Retinal pigment epithelial cell (primary cell): ENCODE measurements around the gene TMEM132A.

Experiments used
- DNase-seq: peaks from one replicate; pipeline ENCODE4 v3.0.0-alpha.2; 2010; ENCODE audit warnings: low read depth
- H3K4me3 ChIP-seq: 2 replicates; pipeline ENCODE4 v1.5.1; 2011; ENCODE audit warnings: mild to moderate bottlenecking, low read length, control low read depth, moderate library complexity
- CTCF ChIP-seq: conservative IDR thresholded peaks from 2 replicates; pipeline ENCODE4 v1.5.1; 2011; ENCODE audit warnings: low read depth, low read length, control low read depth, inconsistent platforms

TMEM132A gene

GRCh38 chr11:60939301-60939700 lies 15.0 kb downstream of the TMEM132A start:
- TF ChIP-seq CTCF = no peak
- DNase-seq = no peak
- H3K4me3 ChIP-seq = no peak overlapping the region

GRCh38 chr11:60939855-60940254 lies 15.6 kb downstream of the TMEM132A start:
- DNase-seq = no peak
- H3K4me3 ChIP-seq = no peak overlapping the region
- TF ChIP-seq CTCF = no peak

- no peak for TF ChIP-seq CTCF
- H3K4me3 ChIP-seq = no peak overlapping the region
- DNase-seq = no peak
Measured at GRCh38 chr11:60941371-60942119, 17.3 kb downstream of the TMEM132A start.

GRCh38 chr11:60942219-60942618 lies 18.0 kb downstream of the TMEM132A start:
- H3K4me3 ChIP-seq = no peak overlapping the region
- no peak for TF ChIP-seq CTCF
- no peak for DNase-seq

GRCh38 chr11:60942970-60943565 lies 18.8 kb downstream of the TMEM132A start:
- TF ChIP-seq CTCF = no peak
- no peak overlapping the region for H3K4me3 ChIP-seq
- DNase-seq = no peak

- no peak for DNase-seq
- no peak overlapping the region for H3K4me3 ChIP-seq
- peak; percentile 43 for TF ChIP-seq CTCF
Measured at GRCh38 chr11:60944490-60945294, 20.4 kb downstream of the TMEM132A start.
